Ishikawa (cell line): ENCODE measurements around the gene NDUFA7.

Experiments
- CEBPB ChIP-seq: IDR thresholded peaks from 2 replicates; pipeline ENCODE4 v1.6.1; 2012
- CREB1 ChIP-seq: IDR thresholded peaks from 2 replicates; pipeline ENCODE4 v1.6.1; 2012; ENCODE audit warnings: low read depth
- EGR1 ChIP-seq: IDR thresholded peaks from 2 replicates; pipeline ENCODE4 v1.6.1; 2012
- EP300 ChIP-seq: IDR thresholded peaks from 2 replicates; pipeline ENCODE4 v1.6.1; 2012; ENCODE audit warnings: borderline replicate concordance
- FOXM1 ChIP-seq: IDR thresholded peaks from 2 replicates; pipeline ENCODE4 v1.6.1; 2012; ENCODE audit warnings: low read depth, borderline replicate concordance
- MAX ChIP-seq: IDR thresholded peaks from 2 replicates; pipeline ENCODE4 v1.6.1; 2012
- NFIC ChIP-seq: IDR thresholded peaks from 2 replicates; pipeline ENCODE4 v1.6.1; 2012
- RAD21 ChIP-seq: IDR thresholded peaks from 2 replicates; pipeline ENCODE4 v1.6.1; 2012; ENCODE audit warnings: low read depth
- REST ChIP-seq: IDR thresholded peaks from 2 replicates; pipeline ENCODE4 v1.6.1; 2012; ENCODE audit warnings: low read depth, mild to moderate bottlenecking
- TAF1 ChIP-seq: IDR thresholded peaks from 2 replicates; pipeline ENCODE4 v1.6.1; 2012; ENCODE audit warnings: low read depth, mild to moderate bottlenecking
- TCF12 ChIP-seq: IDR thresholded peaks from 2 replicates; pipeline ENCODE4 v1.6.1; 2012; ENCODE audit warnings: low read depth
- TEAD4 ChIP-seq: IDR thresholded peaks from 2 replicates; pipeline ENCODE4 v1.6.1; 2012
- USF1 ChIP-seq: IDR thresholded peaks from 2 replicates; pipeline ENCODE4 v1.6.1; 2012
- YY1 ChIP-seq: IDR thresholded peaks from 2 replicates; pipeline ENCODE4 v1.6.1; 2012; ENCODE audit warnings: low read depth
- ZBTB7A ChIP-seq: IDR thresholded peaks from 2 replicates; pipeline ENCODE4 v1.6.1; 2012; ENCODE audit warnings: low read depth

Gene NDUFA7

GRCh38 chr19:8321067-8321985, at the start of gene NDUFA7, which contains the start of gene RPS28:
Gene NDUFA7 (minus strand): TSS chr19:8321375. CDS start chr19:8321358, 17 bp downstream.
Gene RPS28 (plus strand): TSS chr19:8321496. CDS start chr19:8321531, 35 bp downstream.
- TF ChIP-seq CEBPB = no peak
- 0 out of 2 replicates have a peak, but pooled peaks have one; percentile 21 for TF ChIP-seq EP300
- TF ChIP-seq TAF1 = peak; percentile 99
- TF ChIP-seq NFIC = peak; percentile 6; the same call in 1 of the 2 replicates
- TF ChIP-seq CREB1 = peak; percentile 91
- TF ChIP-seq REST = no peak
- TF ChIP-seq YY1 = peak; percentile 96
- no peak for TF ChIP-seq RAD21
- no peak for TF ChIP-seq TEAD4
- TF ChIP-seq TCF12 = peak; percentile 49
- peak; percentile 96 for TF ChIP-seq USF1
- no peak for TF ChIP-seq FOXM1
- TF ChIP-seq ZBTB7A = no peak; the same call in 1 of the 2 replicates
- TF ChIP-seq MAX = peak; percentile 90
- TF ChIP-seq EGR1 = no peak

- no peak for TF ChIP-seq USF1
- no peak for TF ChIP-seq TAF1
- no peak for TF ChIP-seq CREB1
- no peak for TF ChIP-seq ZBTB7A
- TF ChIP-seq TCF12 = no peak
- no peak for TF ChIP-seq REST
- no peak for TF ChIP-seq MAX
- TF ChIP-seq CEBPB = no peak
- TF ChIP-seq YY1 = no peak
- TF ChIP-seq EP300 = no peak
- no peak for TF ChIP-seq FOXM1
- no peak for TF ChIP-seq TEAD4
- TF ChIP-seq EGR1 = no peak
- TF ChIP-seq NFIC = no peak
Observed at GRCh38 chr19:8370176-8371010, 49.2 kb upstream of the NDUFA7 start.

- TF ChIP-seq NFIC = peak; percentile 95
- TF ChIP-seq TAF1 = no peak
- no peak for TF ChIP-seq FOXM1
- 0 out of 2 replicates have a peak, but pooled peaks have one; percentile 51 for TF ChIP-seq CEBPB
- TF ChIP-seq EP300 = peak; percentile 36; the same call in 1 of the 2 replicates
- no peak for TF ChIP-seq EGR1
- no peak for TF ChIP-seq CREB1
- TF ChIP-seq YY1 = no peak
- TF ChIP-seq RAD21 = no peak
- TF ChIP-seq USF1 = no peak
- TF ChIP-seq TEAD4 = peak; percentile 77
- TF ChIP-seq MAX = no peak
- peak; percentile 45; the same call in 1 of the 2 replicates for TF ChIP-seq ZBTB7A
- TF ChIP-seq TCF12 = peak; percentile 74; the same call in 1 of the 2 replicates
- no peak for TF ChIP-seq REST
Observed at GRCh38 chr19:8367327-8368001, 46.3 kb upstream of the NDUFA7 start.
